ENCODE data around the gene AQP11.

Gene AQP11

DNA sequence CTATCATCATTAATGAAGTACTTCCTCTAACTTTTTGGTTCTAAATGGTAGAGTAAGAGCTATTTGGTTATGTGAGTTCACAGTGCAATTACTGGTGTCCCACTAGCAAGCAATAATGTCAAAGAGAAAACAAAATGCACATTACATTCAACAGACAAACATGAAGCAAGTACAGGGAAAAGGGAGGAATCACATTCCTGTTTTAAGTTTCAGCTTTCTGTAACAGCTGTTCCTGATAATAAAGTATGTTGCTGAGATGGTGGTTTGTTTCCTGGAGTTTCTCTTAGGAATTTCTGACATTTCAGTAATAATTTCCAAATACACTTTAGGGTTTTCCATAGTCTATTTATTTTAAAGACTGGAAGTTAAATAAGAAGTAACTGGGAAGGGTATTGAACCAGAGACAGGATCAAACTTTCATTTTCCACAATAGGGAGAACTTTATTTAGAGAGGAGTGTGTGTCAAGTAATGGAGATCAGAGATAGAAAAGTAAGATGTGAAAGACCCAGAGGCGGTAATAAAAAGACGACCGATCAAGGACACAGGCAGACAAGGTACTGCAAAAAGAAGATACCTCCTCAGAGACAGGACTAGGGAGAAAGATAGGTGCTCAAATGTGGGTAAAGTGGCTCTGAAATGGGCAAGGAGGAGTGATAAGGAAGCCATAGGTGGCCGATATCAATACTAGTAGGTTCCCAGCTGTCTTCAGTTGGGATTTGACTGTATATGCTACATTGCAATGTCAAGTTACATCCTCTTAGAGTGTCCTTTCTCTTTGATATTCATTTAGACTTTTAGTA, 68.7 kb downstream of the AQP11 start:
- no peak for DNase-seq (ENCODE audit: low read depth in 2 of 2)
